Endothelial cell of hepatic sinusoid (primary cell): ENCODE measurements around the gene RBPJL.

Experiments used
- in situ Hi-C: cut with HindIII; loops from 2 replicates; pipeline ENCODE4 v1.10.0; 2017; ENCODE audit warnings: low sequenced_read_pairs

RBPJL gene

GRCh38 chr20:45306431-45306982 is at the start of gene RBPJL:
TSS of gene RBPJL (plus strand) at chr20:45306840. CDS start at chr20:45306923, 83 bp downstream.
- in situ Hi-C loops = loop anchor here (5.0 kb wide), 2 partner anchors 71 to 204 kb away; partner anchors contain the start of genes KCNS1 and TP53TG5

DNA sequence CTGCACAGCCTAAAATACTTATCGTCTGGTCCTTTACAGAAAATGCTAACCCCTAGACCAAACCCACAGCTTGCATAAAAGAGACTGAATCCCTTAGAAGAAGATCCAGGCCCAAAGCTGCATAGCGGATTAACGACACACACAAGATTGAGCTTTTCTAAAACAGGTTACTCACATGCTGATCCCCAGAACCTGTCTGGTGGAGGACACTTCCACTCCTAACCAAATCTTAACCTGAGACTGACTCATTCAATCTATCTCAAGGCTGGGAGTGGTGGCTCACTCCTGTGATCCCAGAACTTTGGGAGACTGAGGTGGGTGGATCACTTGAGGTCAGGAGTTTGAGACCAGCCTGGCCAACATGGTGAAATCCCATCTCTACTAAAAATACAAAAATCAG is 49.5 kb upstream of the RBPJL start:
- in situ Hi-C loops = no loop called here

- in situ Hi-C loops = no loop called here
Measured at GRCh38 chr20:45257711-45258110, 48.9 kb upstream of the RBPJL start.

DNA sequence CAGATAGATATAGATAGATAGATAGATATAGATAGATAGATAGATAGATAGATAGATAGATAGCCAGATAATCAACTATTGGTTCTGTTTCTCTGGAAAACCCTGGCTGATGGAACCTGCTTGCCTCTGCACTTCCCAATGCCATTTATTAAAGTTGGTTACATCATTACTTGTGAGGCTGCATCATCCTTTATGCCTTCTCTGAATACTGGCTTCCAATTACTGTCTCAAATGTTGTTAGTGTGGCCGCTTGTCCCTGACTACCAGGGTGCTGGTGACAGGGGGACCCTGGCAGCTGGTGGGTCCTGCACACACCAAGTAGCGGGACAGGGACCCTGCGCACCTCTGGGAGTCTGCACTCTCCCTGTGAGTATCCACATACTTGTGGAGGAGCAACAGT is 48.4 kb upstream of the RBPJL start:
- in situ Hi-C loops = no loop called here

DNA sequence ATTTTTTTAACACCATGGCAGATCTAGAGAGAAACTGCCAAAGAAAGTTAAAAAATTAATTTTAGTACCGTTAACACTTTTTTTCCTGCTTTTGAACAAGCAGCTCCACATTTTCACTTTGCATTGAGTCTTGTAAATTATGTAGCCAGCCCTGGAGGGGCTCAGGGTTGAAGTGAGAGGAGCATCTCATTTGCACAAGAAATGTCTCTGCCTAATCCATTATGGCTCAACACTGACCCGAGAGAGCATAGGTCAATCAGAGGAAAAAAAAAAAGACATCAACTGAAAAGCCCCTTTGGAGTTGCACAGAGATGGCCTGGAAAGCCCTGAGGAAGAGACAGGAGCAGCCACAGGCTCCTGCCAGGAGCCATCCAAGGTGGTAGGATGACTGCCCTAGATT is 48.0 kb upstream of the RBPJL start:
- in situ Hi-C loops = no loop called here

- in situ Hi-C loops = no loop called here
Measured at GRCh38 chr20:45263556-45264266, 42.9 kb upstream of the RBPJL start.

- in situ Hi-C loops = no loop called here
Measured at GRCh38 chr20:45266977-45267376, 39.7 kb upstream of the RBPJL start.

- in situ Hi-C loops = no loop called here
Measured at GRCh38 chr20:45268531-45268930, 38.1 kb upstream of the RBPJL start.

DNA sequence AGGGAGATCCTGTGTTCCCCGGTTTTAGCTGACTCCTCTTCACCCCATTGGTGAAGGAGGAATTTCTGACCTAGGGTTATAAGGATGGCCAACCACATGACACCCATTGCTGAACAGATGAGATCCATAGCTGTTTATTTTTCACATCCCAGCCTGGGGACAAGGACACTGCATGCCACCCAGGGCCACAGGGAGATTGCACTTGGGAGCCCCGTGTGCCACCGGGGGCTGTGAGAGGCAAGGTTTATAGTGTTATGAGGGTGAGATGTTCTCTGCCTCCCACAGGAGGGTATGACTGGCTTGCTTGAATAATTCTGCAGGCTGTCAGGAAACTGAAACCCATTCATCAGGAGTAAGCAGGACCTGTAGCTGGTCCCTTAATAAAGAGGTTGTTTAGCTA is 37.6 kb upstream of the RBPJL start:
- in situ Hi-C loops = no loop called here

- in situ Hi-C loops = no loop called here
Measured at GRCh38 chr20:45269754-45270270, 36.8 kb upstream of the RBPJL start.

DNA sequence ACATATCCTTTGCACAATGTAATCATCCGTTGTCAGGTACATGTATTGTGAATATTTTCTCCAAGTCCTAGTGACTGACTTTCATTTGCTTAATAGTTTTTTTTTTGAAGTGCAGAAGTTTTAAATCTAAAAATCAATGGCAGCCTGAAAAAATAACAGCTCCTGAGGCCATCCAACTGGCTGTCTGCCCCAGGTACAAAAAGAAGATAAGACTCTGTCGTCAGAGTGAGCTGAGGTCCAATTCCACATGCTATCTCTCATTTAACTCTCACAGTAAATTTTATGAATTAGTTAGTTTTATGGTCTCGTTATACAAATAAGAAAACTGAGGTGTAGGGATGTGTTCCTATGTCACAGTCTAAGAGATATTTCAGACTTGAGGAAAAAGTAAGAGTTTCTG is 31.3 kb upstream of the RBPJL start:
- in situ Hi-C loops = no loop called here

- in situ Hi-C loops = no loop called here
Measured at GRCh38 chr20:45279992-45280391, 26.6 kb upstream of the RBPJL start.

GRCh38 chr20:45282700-45283550 is 23.7 kb upstream of the RBPJL start:
- in situ Hi-C loops = no loop called here

- in situ Hi-C loops = no loop called here
Measured at GRCh38 chr20:45283551-45284057, 23.0 kb upstream of the RBPJL start.

GRCh38 chr20:45288376-45288775 is 18.3 kb upstream of the RBPJL start:
- in situ Hi-C loops = no loop called here

- in situ Hi-C loops = no loop called here
Measured at GRCh38 chr20:45288860-45289259, 17.8 kb upstream of the RBPJL start.

GRCh38 chr20:45289942-45290676 is 16.5 kb upstream of the RBPJL start:
- in situ Hi-C loops = loop anchor here (5.0 kb wide), 1 partner anchor 37 kb away; no protein-coding TSS in a partner anchor

GRCh38 chr20:45290677-45291355 is 15.8 kb upstream of the RBPJL start:
- in situ Hi-C loops = loop anchor here (5.0 kb wide), 1 partner anchor 36 kb away; no protein-coding TSS in a partner anchor

DNA sequence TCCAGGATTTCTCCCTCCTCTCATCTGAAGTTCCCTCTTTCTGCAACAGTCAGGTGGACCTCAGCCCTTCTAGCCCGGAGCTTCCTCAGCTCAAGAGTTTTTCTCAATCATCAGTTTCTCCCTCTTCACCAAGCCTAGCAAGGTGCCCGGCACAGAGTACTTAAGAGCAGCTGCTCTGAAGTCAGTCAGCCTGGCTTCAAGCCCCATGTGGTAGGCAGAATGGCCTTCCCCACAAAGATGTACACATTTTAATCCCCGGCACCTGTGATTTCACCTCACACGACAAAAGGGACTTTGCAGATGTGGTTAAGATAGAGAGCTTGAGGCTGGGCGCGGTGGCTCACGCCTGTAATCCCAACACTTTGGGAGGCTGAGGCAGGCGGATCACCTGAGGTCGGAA is 15.1 kb upstream of the RBPJL start:
- in situ Hi-C loops = loop anchor here (5.0 kb wide), 1 partner anchor 36 kb away; no protein-coding TSS in a partner anchor

- in situ Hi-C loops = loop anchor here (5.0 kb wide), 1 partner anchor 35 kb away; no protein-coding TSS in a partner anchor
Measured at GRCh38 chr20:45292343-45292742, 14.3 kb upstream of the RBPJL start.
